Stimulated activated CD4-positive, alpha-beta T cell treated with anti-CD3 and anti-CD28 coated beads, Interleukin-12 subunit alpha, Interleukin-12 subunit beta, amount 100 ng/mL, for 24 hours (primary cell): ENCODE results near the gene PRKAR1B.
"Not testable (repeated sequence)": the region's sequence is repeated elsewhere in the genome, so short reads cannot be mapped to it uniquely, and the experiment has no call there.

Experiments used
- DNase-seq, 2 experiments: peaks; one replicate each; pipeline ENCODE4 v3.0.0-alpha.2; 2020; ENCODE audit warnings: low read depth in 2 of 2

Gene PRKAR1B

GRCh38 chr7:556837-557557, 170.1 kb downstream of the PRKAR1B start:
- DNase-seq = no peak

GRCh38 chr7:556291-556826, 170.7 kb downstream of the PRKAR1B start:
- DNase-seq = no peak

GRCh38 chr7:555551-556160, 171.4 kb downstream of the PRKAR1B start:
- DNase-seq = no peak

- no peak for DNase-seq
Measured at GRCh38 chr7:553636-554111, 173.4 kb downstream of the PRKAR1B start.

- no peak for DNase-seq
Measured at GRCh38 chr7:552868-553635, 174.0 kb downstream of the PRKAR1B start.

- not testable (repeated sequence) for DNase-seq
Measured at GRCh38 chr7:552151-552867, 174.8 kb downstream of the PRKAR1B start.

- not testable (repeated sequence) for DNase-seq
Measured at GRCh38 chr7:551615-551970, 175.5 kb downstream of the PRKAR1B start.

GRCh38 chr7:550881-551614, 176.0 kb downstream of the PRKAR1B start:
- DNase-seq = no peak

GRCh38 chr7:549891-550625, 177.0 kb downstream of the PRKAR1B start:
- DNase-seq = no peak

GRCh38 chr7:549066-549890, 177.8 kb downstream of the PRKAR1B start:
- DNase-seq = no peak

- no peak for DNase-seq
Measured at GRCh38 chr7:548401-548800, 178.7 kb downstream of the PRKAR1B start.

- no peak for DNase-seq
Measured at GRCh38 chr7:545470-545869, 181.6 kb downstream of the PRKAR1B start.

- no peak for DNase-seq
Measured at GRCh38 chr7:544338-545221, 182.5 kb downstream of the PRKAR1B start.

GRCh38 chr7:543501-544337, 183.4 kb downstream of the PRKAR1B start:
- DNase-seq = no peak

- DNase-seq = no peak
Measured at GRCh38 chr7:542713-543500, 184.2 kb downstream of the PRKAR1B start.

GRCh38 chr7:542131-542712, 184.9 kb downstream of the PRKAR1B start:
- no peak for DNase-seq
